Upper lobe of left lung (tissue), 4 donors: Measurements from ENCODE around the gene LARGE1.

Experiments used
- CTCF ChIP-seq, 6 experiments: fragments of 450-650 bp in 4 of 6; fragments of 200-600 bp in 2 of 6; sonication (generic) in 2 of 6; IDR thresholded peaks; one replicate each; pipeline ENCODE4 v1.5.1; 2016 to 2019; ENCODE audit warnings: antibody characterized with exemption in 6 of 6
- EP300 ChIP-seq, 4 donors: sonication (generic); formaldehyde crosslinking; IDR thresholded peaks; one replicate each; pipeline ENCODE4 v1.5.1; 2017; ENCODE audit warnings: antibody characterized with exemption in 4 of 4, control low read depth in 2 of 4

- TF ChIP-seq CTCF (IDR thresholded peaks at IDR 0.05) = no peak
- no peak for TF ChIP-seq EP300 (IDR thresholded peaks at IDR 0.05)
Observed at GRCh38 chr22:33831651-33832050, 88.6 kb downstream of the LARGE1 start.
